Measurements from ENCODE around the gene CYP2S1.

GRCh38 chr19:41222240-41222639, 29.2 kb downstream of the CYP2S1 start:
- TF ChIP-seq CTCF (IDR thresholded peaks at IDR 0.05) (no peak), POLR2A (IDR thresholded peaks at IDR 0.05) (no peak)

Data from Peyer's patch (tissue), 4 donors.